Spleen (tissue), 7 donors: Measurements from ENCODE around the gene PBX1.

Experiments used
- POLR2A ChIP-seq, 3 donors: fragments of 450-650 bp; IDR thresholded peaks; one replicate each; pipeline ENCODE4 v1.5.1; 2017; ENCODE audit warnings: antibody characterized with exemption in 3 of 3, mild to moderate bottlenecking in 1 of 3
- TF ChIP-seq, protein P1 (sequence below), 11 experiments: fragments of 200-600 bp in 7 of 11; fragments of 450-650 bp in 4 of 11; sonication (generic) in 4 of 11; IDR thresholded peaks in 8 of 11; conservative IDR thresholded peaks in 3 of 11; 1 replicate in 7 of 11; 2 replicates in 4 of 11; pipeline versions ENCODE4 v1.4.0 to v1.8.0; 2016 to 2021; ENCODE audit warnings: antibody characterized with exemption in 11 of 11, inconsistent platforms in 4 of 11, mild to moderate bottlenecking in 1 of 11
- donor health status: DM: no; HTN: no; CAD: no; lungs with moderate emphysema.
- donor health status: DM: no; HTN: no; CAD: no.
- donor health status: DM: no; HTN: no; CAD: no.

DNA sequence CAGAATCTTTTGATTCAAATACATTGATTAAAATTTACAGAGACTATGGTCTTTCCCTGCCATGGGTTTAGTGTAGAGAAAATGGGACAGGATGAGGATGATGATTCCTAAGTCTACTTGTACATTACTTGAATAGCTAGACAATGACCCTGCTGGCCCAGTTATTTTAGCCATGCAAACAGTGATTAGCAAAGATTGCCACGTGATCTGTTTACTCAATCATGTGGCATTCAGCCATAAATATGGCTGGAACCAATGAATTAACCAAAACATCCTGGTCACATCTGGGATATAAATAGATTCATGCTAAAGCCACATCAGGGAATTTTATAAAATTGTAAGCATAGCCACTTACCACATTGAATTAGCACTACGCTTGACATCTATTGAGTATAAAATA, 167.3 kb downstream of the PBX1 start:
- TF ChIP-seq, protein P1, sequence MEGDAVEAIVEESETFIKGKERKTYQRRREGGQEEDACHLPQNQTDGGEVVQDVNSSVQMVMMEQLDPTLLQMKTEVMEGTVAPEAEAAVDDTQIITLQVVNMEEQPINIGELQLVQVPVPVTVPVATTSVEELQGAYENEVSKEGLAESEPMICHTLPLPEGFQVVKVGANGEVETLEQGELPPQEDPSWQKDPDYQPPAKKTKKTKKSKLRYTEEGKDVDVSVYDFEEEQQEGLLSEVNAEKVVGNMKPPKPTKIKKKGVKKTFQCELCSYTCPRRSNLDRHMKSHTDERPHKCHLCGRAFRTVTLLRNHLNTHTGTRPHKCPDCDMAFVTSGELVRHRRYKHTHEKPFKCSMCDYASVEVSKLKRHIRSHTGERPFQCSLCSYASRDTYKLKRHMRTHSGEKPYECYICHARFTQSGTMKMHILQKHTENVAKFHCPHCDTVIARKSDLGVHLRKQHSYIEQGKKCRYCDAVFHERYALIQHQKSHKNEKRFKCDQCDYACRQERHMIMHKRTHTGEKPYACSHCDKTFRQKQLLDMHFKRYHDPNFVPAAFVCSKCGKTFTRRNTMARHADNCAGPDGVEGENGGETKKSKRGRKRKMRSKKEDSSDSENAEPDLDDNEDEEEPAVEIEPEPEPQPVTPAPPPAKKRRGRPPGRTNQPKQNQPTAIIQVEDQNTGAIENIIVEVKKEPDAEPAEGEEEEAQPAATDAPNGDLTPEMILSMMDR (IDR thresholded peaks at IDR 0.05 in 8 of 11, conservative IDR thresholded peaks at IDR 0.05 in 3 of 11), result no peak
- no peak for TF ChIP-seq POLR2A (IDR thresholded peaks at IDR 0.05)
